HCT116 (cell line): Measurements from ENCODE around the gene LSM7. TPM values are rescaled to one million over a fixed set of nuclear protein-coding genes. Genes with fewer than 3 reads are reported as not detected.

Experiments
- ATAC-seq: fragments of 200-7000 bp; cut with Tn5 transposase; 2 replicates; pipeline ENCODE4 v1.9.1; 2020; ENCODE audit warnings: mild to moderate bottlenecking, moderate library complexity
- BruUV-seq: library from RNA; stranded (reverse); fragments of 400-500 nt; replicated peaks from 2 replicates; lab custom pipeline; 2021; lab: Mats Ljungman, UMichigan
- CTCF ChIA-PET: fragments of 300-600 bp; sonication (Branson Sonifier 250); formaldehyde crosslinking; loops from one replicate; lab custom pipeline; 2021; ENCODE audit warnings: antibody characterized with exemption; lab: Charles Lee
- POLR2A ChIA-PET: fragments of 300-600, 350-600 bp; sonication (Branson Sonifier 250); formaldehyde crosslinking; loops from one replicate; lab custom pipeline; 2021; ENCODE audit warnings: antibody characterized with exemption; lab: Charles Lee
- RAD21 ChIA-PET, 2 experiments: fragments of 300-600 bp; sonication (Branson Sonifier 250); formaldehyde crosslinking; loops; one replicate each; lab custom pipeline; 2023; ENCODE audit warnings: low total read pairs in 2 of 2; ENCODE audit not compliant: uncharacterized antibody in 2 of 2, unreplicated experiment in 2 of 2, low non-redundant PET in 1 of 2; lab: Charles Lee
- DNase-seq: peaks from one replicate; pipeline ENCODE4 v3.0.0-alpha.2; 2010; ENCODE audit warnings: low read depth, low spot score
- H2AFZ ChIP-seq: fragments of 200-600 bp; shearing (Covaris generic), sonication (generic); 2 replicates; pipeline ENCODE4 v1.6.1; 2017; ENCODE audit warnings: low read depth, mixed run types, mixed read lengths, antibody characterized with exemption, low read length; ENCODE audit not compliant: poor library complexity, severe bottlenecking
- H3K27ac ChIP-seq: 2 replicates; pipeline ENCODE4 v1.5.1; 2012; ENCODE audit warnings: low read depth, low read length
- H3K27me3 ChIP-seq: fragments of 200-600 bp; sonication (generic); 2 replicates; pipeline ENCODE4 v1.6.1; 2016; ENCODE audit warnings: mixed run types, low read length, mixed read lengths; ENCODE audit not compliant: insufficient read depth
- H3K36me3 ChIP-seq, 2 experiments: fragments of 200-500 bp in 1 of 2; fragments of 200-600 bp in 1 of 2; sonication (Bioruptor generic) in 1 of 2; sonication (generic) in 1 of 2; 2 replicates each; pipeline versions ENCODE4 v1.5.1 to v1.6.1; 2014 to 2016; ENCODE audit warnings: low read length in 2 of 2, inconsistent platforms in 1 of 2, mixed read lengths in 1 of 2, mixed run types in 1 of 2; ENCODE audit not compliant: insufficient read depth in 2 of 2, control insufficient read depth in 1 of 2
- H3K4me1 ChIP-seq, 2 experiments: fragments of 200-600 bp in 1 of 2; sonication (generic) in 1 of 2; 2 replicates each; pipeline versions ENCODE4 v1.5.1 to v1.6.1; 2012 to 2017; ENCODE audit warnings: low read length in 2 of 2, inconsistent platforms in 1 of 2, mild to moderate bottlenecking in 1 of 2, mixed read lengths in 1 of 2, mixed run types in 1 of 2, moderate library complexity in 1 of 2; ENCODE audit not compliant: insufficient read depth in 2 of 2, control insufficient read depth in 1 of 2
- H3K4me2 ChIP-seq: fragments of 200-600 bp; sonication (generic); 2 replicates; pipeline ENCODE4 v1.6.1; 2017; ENCODE audit warnings: mixed run types, low read length, mixed read lengths
- H3K4me3 ChIP-seq, 2 experiments: fragments of 200-600 bp in 1 of 2; sonication (generic) in 1 of 2; replicated peaks in 1 of 2; 2 replicates each; pipeline ENCODE4 v1.5.1; 2011 to 2016; ENCODE audit warnings: low read length in 2 of 2, control low read depth in 1 of 2, low read depth in 1 of 2, mild to moderate bottlenecking in 1 of 2, mixed read lengths in 1 of 2, mixed run types in 1 of 2
- H3K79me2 ChIP-seq: fragments of 200-600 bp; sonication (generic); 2 replicates; pipeline ENCODE4 v1.6.1; 2017; ENCODE audit warnings: mild to moderate bottlenecking, mixed run types, low read length, moderate library complexity, mixed read lengths; ENCODE audit not compliant: insufficient read depth
- H3K9ac ChIP-seq: fragments of 200-600 bp; sonication (generic); 2 replicates; pipeline ENCODE4 v1.6.1; 2016; ENCODE audit warnings: low read length, mixed read lengths
- H3K9me2 ChIP-seq: fragments of 200-600 bp; sonication (generic), shearing (Covaris generic); 2 replicates; pipeline ENCODE4 v1.6.1; 2017; ENCODE audit warnings: mixed run types, mild to moderate bottlenecking, moderate library complexity; ENCODE audit not compliant: insufficient read depth
- H3K9me3 ChIP-seq, 2 experiments: fragments of 200-500 bp in 1 of 2; fragments of 200-600 bp in 1 of 2; sonication (Bioruptor generic) in 1 of 2; sonication (generic) in 1 of 2; 2 replicates each; pipeline ENCODE4 v1.6.1; 2014 to 2017; ENCODE audit warnings: low read length in 2 of 2, mixed read lengths in 2 of 2, inconsistent platforms in 1 of 2, low read depth in 1 of 2, mild to moderate bottlenecking in 1 of 2, mixed run types in 1 of 2, moderate library complexity in 1 of 2; ENCODE audit not compliant: control insufficient read depth in 1 of 2, insufficient read depth in 1 of 2
- H4K20me1 ChIP-seq: fragments of 200-600 bp; sonication (generic), shearing (Covaris generic); 2 replicates; pipeline ENCODE4 v1.6.1; 2017; ENCODE audit warnings: mixed run types, mild to moderate bottlenecking, moderate library complexity; ENCODE audit not compliant: insufficient read depth
- CEBPB ChIP-seq: IDR thresholded peaks from 2 replicates; pipeline ENCODE4 v1.6.1; 2012; ENCODE audit warnings: low read depth
- EGR1 ChIP-seq: IDR thresholded peaks from 2 replicates; pipeline ENCODE4 v1.6.1; 2012; ENCODE audit warnings: low read depth
- FOSL1 ChIP-seq: IDR thresholded peaks from 2 replicates; pipeline ENCODE4 v1.6.1; 2012; ENCODE audit warnings: low read depth
- MAX ChIP-seq: IDR thresholded peaks from 2 replicates; pipeline ENCODE4 v1.6.1; 2012
- POLR2A ChIP-seq: IDR thresholded peaks from 2 replicates; pipeline ENCODE4 v1.7.0; 2011; ENCODE audit warnings: borderline replicate concordance; ENCODE audit not compliant: insufficient read depth, insufficient read length; ENCODE audit errors: extremely low read depth
- POLR2AphosphoS5 ChIP-seq: IDR thresholded peaks from 2 replicates; pipeline ENCODE4 v1.6.1; 2011; ENCODE audit warnings: mild to moderate bottlenecking, low read depth, low read length, moderate library complexity
- REST ChIP-seq: IDR thresholded peaks from 2 replicates; pipeline ENCODE4 v1.6.1; 2012; ENCODE audit warnings: low read depth
- SIN3A ChIP-seq: IDR thresholded peaks from 2 replicates; pipeline ENCODE4 v1.6.1; 2012; ENCODE audit warnings: low read depth
- SP1 ChIP-seq: IDR thresholded peaks from 2 replicates; pipeline ENCODE4 v1.6.1; 2012; ENCODE audit warnings: low read depth
- SRF ChIP-seq: IDR thresholded peaks from 2 replicates; pipeline ENCODE4 v1.6.1; 2012; ENCODE audit warnings: low read depth
- ZBTB33 ChIP-seq: IDR thresholded peaks from 2 replicates; pipeline ENCODE4 v1.6.1; 2011; ENCODE audit warnings: mild to moderate bottlenecking, low read length, moderate library complexity; ENCODE audit not compliant: insufficient replicate concordance; ENCODE audit errors: extremely low read depth
- ZFX ChIP-seq: fragments of 450-650 bp; IDR thresholded peaks from 2 replicates; pipeline ENCODE4 v1.6.1; 2017
- intact Hi-C: fragments of 100-400 bp; cut with micrococcal nuclease; formaldehyde crosslinking; loops from 2 replicates; pipeline ENCODE4 v1.10.0; 2022
- total RNA-seq: library from RNA; stranded (reverse); gene quantifications from one replicate; pipeline ENCODE4 v1.2.1, GENCODE V29; 2021; ENCODE audit not compliant: unreplicated experiment

Gene LSM7
- total RNA-seq, 1 experiment from 2014 or later: 190 TPM

GRCh38 chr19:2278459-2279158, 49.8 kb downstream of the LSM7 start:
- ChIA-PET CTCF (no interaction called here), RAD21 (no interaction called here), POLR2A (no interaction called here)
- no peaks in the 10 kb centered on the region for H3K9me3 ChIP-seq
- H3K27me3 ChIP-seq: no peaks in the 10 kb centered on the region
- peaks cover 8% of the 10 kb centered on the region for H3K79me2 ChIP-seq
- no peak overlapping the region for H3K4me3 ChIP-seq
- DNase-seq: no peak
- no peak overlapping the region for H2AFZ ChIP-seq
- BruUV-seq: no TSS peak
- H3K9ac ChIP-seq: no peak overlapping the region
- peaks cover 3 to 6% of the 10 kb centered on the region in 2 experiments; a peak in 1 of 4 replicates for H3K36me3 ChIP-seq
- 0 out of 2 replicates have a peak, but pooled peaks cover under 1% of the 10 kb centered on the region for H4K20me1 ChIP-seq
- TF ChIP-seq POLR2A: no peak
- TF ChIP-seq CEBPB: no peak
- no peak for TF ChIP-seq SRF
- TF ChIP-seq FOSL1: no peak
- no peak for TF ChIP-seq SP1
- no peak for TF ChIP-seq POLR2AphosphoS5
- TF ChIP-seq EGR1: no peak
- TF ChIP-seq SIN3A: no peak
- TF ChIP-seq ZFX: no peak
- no peak for TF ChIP-seq MAX
- TF ChIP-seq REST: no peak
- no peak for TF ChIP-seq ZBTB33
- TF ChIP-seq, all 23 proteins: peak for 0
- no peak overlapping the region for H3K27ac ChIP-seq
- ATAC-seq: no peak
- intact Hi-C loops: loop anchor here (5.0 kb wide), 1 partner anchor 334 kb away; no protein-coding TSS in a partner anchor
- H3K4me1 ChIP-seq: peaks cover 5 to 28% of the 10 kb centered on the region in 2 experiments; a peak in 3 of 4 replicates
- no peak overlapping the region for H3K4me2 ChIP-seq
- H3K9me2 ChIP-seq: no peaks in the 10 kb centered on the region
